Measurements from ENCODE around the gene IL1RN. TPM values are rescaled to one million over a fixed set of nuclear protein-coding genes. Genes with fewer than 3 reads are reported as not detected.

The IL1RN gene
- total and polyA plus RNA-seq, 2 of the 8 experiments (the other 6 are each of a cell fraction or from before 2014, with no cell fraction given): not detected

GRCh38 chr2:113162173-113162572 is 34.8 kb downstream of the IL1RN start (continued):
- TF ChIP-seq SUZ12 (IDR thresholded peaks at IDR 0.05; ENCODE audit: low read length) (no peak), USF2 (IDR thresholded peaks at IDR 0.05; ENCODE audit: low read length) (no peak), BCL11A (IDR thresholded peaks at IDR 0.05; ENCODE audit: low read depth in 2 of 2, low read length in 2 of 2) (no peak)

Data from H1 (cell line).